Ovary (tissue), 9 donors: ENCODE measurements around the gene SLC6A6. TPM values are rescaled to one million over a fixed set of nuclear protein-coding genes. Genes with fewer than 3 reads are reported as not detected.
A peak's percentile ranks its signal among the peaks of the same experiment; 100 is the strongest.

ENCODE experiments used
- DNase-seq, 5 donors: peaks; one replicate each; pipeline ENCODE4 v3.0.0-alpha.2; 2019 to 2020
- H3K27ac ChIP-seq, 2 donors: fragments of 200-600 bp; one replicate each; pipeline versions ENCODE4 v1.5.1 to v1.8.0; 2019 to 2022
- H3K27me3 ChIP-seq: fragments of 200-600 bp; one replicate; pipeline ENCODE4 v1.8.0; 2022
- H3K36me3 ChIP-seq: fragments of 200-600 bp; sonication (generic); one replicate; pipeline ENCODE4 v1.5.1; 2019
- H3K4me1 ChIP-seq: one replicate; pipeline ENCODE4 v1.8.1; 2013; ENCODE audit warnings: mild to moderate bottlenecking, moderate library complexity; ENCODE audit not compliant: insufficient read depth
- H3K4me3 ChIP-seq: fragments of 200-600 bp; sonication (generic); one replicate; pipeline ENCODE4 v1.5.1; 2017
- H3K9me3 ChIP-seq, 2 donors: fragments of 200-600 bp in 1 of 2; sonication (generic) in 1 of 2; one replicate each; pipeline versions ENCODE4 v1.5.1 to v1.8.1; 2013 to 2019; ENCODE audit warnings: mild to moderate bottlenecking in 1 of 2, moderate library complexity in 1 of 2
- CTCF ChIP-seq, 3 donors: fragments of 450-650 bp in 2 of 3; fragments of 200-600 bp in 1 of 3; IDR thresholded peaks; one replicate each; pipeline versions ENCODE4 v1.5.1 to v1.8.0; 2016 to 2022; ENCODE audit warnings: antibody characterized with exemption in 3 of 3, mild to moderate bottlenecking in 1 of 3
- EP300 ChIP-seq: sonication (generic); formaldehyde crosslinking; IDR thresholded peaks from one replicate; pipeline ENCODE4 v1.6.1; 2017; ENCODE audit warnings: antibody characterized with exemption
- POLR2A ChIP-seq: fragments of 450-650 bp; IDR thresholded peaks from one replicate; pipeline ENCODE4 v1.6.1; 2017; ENCODE audit warnings: antibody characterized with exemption, mild to moderate bottlenecking, moderate library complexity
- WGBS, 3 donors: extraction: QIAGEN DNeasy Blood & Tissue Kit in 1 of 3; methylation state at CpG; one replicate each; pipeline versions ENCODE4 v1.1.5 to v1.1.7; 2013 to 2017; 5-methylcytosine and 5-hydroxymethylcytosine counted together
- intact Hi-C, 4 donors: fragments of 100-400 bp; cut with DNase I; formaldehyde crosslinking; loops; one replicate each; pipeline versions ENCODE4 v1.11.0 to v1.15.1; 2022 to 2023
- polyA plus RNA-seq, 2 donors: library from polyadenylated mRNA; stranded (reverse); fragments of 200-250 nt in 1 of 2; fragments of 350-450 nt in 1 of 2; fragmentation: Illumina TruSeq in 1 of 2; extraction: RNeasy Lipid Tissue Mini Kit (QIAGEN cat#74804) in 1 of 2; gene quantifications; one replicate each; pipeline ENCODE4 v1.2.3, GENCODE V29; 2013 to 2014
- total RNA-seq, 7 donors: library from RNA; depleted of rRNA in 2 of 7; stranded (reverse); fragments of >200 nt in 2 of 7; fragmentation: NEBNext Ultra II Directional in 3 of 7; extraction: Animal tissue kit (Norgen Biotek cat#: 25700) in 3 of 7; gene quantifications; one replicate each; pipeline versions ENCODE4 v1.1.0 to v1.2.4, GENCODE V29; 2016 to 2023
- donor health status: DM: no; HTN: no; CAD: no; lungs with moderate emphysema.
- donor health status: DM: no; HTN: no; CAD: no.
- donor health status: Bipolar disorder and iron deficiency.
- donor health status: DM: yes; HTN: yes; CAD: no.
- donor health status: DM: no; HTN: no; CAD: no.
- donor health status: DM: yes; HTN: yes; CAD: no.

Gene SLC6A6
- total and polyA plus RNA-seq, 9 donors: 32.5 to 141 (median 80.5) TPM

- no peaks in the 10 kb centered on the region for H3K36me3 ChIP-seq
- H3K9me3 ChIP-seq: no peaks in the 10 kb centered on the region
- no peaks in the 10 kb centered on the region for H3K27me3 ChIP-seq
- H3K4me3 ChIP-seq: no peak overlapping the region
- 76 to 82% (median 76%) methylated on average over 11 of the region's 11 CpGs for WGBS, 3 donors
- peaks cover 22% of the 10 kb centered on the region for H3K4me1 ChIP-seq
- DNase-seq: no peak
- TF ChIP-seq CTCF (IDR thresholded peaks at IDR 0.05): no peak
- no peak for TF ChIP-seq EP300
- TF ChIP-seq POLR2A: no peak
- peak overlapping the region in 1 of 2 donors; percentile 92 for H3K27ac ChIP-seq
- intact Hi-C loops: loop anchor here in 3 of 4 donors (5.0 to 10.0 kb wide), 3 partner anchors 54 to 164 kb away; partner anchors contain the start of gene SLC6A6 (in 2 of the 3)
Measured at GRCh38 chr3:14458434-14459275, 56.2 kb downstream of the SLC6A6 start.

GRCh38 chr3:14459384-14459783, 57.0 kb downstream of the SLC6A6 start:
- H3K4me1 ChIP-seq: peaks cover 15% of the 10 kb centered on the region
- no peak for DNase-seq
- no peak for TF ChIP-seq POLR2A
- TF ChIP-seq CTCF (IDR thresholded peaks at IDR 0.05): no peak
- no peak for TF ChIP-seq EP300
- no peak overlapping the region for H3K4me3 ChIP-seq
- intact Hi-C loops: loop anchor here in 3 of 4 donors (5.0 to 10.0 kb wide), 3 partner anchors 55 to 165 kb away; partner anchors contain the start of gene SLC6A6 (in 2 of the 3)
- H3K27ac ChIP-seq: peak overlapping the region in 1 of 2 donors; percentile 92
- 91 to 97% (median 91%) methylated on average over 5 of the region's 5 CpGs for WGBS, 3 donors
- H3K9me3 ChIP-seq: no peaks in the 10 kb centered on the region
- no peaks in the 10 kb centered on the region for H3K36me3 ChIP-seq
- H3K27me3 ChIP-seq: no peaks in the 10 kb centered on the region

- Histone ChIP-seq H3K4me1 (peaks cover 15% of the 10 kb centered on the region), H3K9me3 (no peaks in the 10 kb centered on the region), H3K27ac (peak overlapping the region in 1 of 2 donors; percentile 68), H3K36me3 (no peaks in the 10 kb centered on the region), H3K27me3 (no peaks in the 10 kb centered on the region), H3K4me3 (no peak overlapping the region)
- DNase-seq: no peak
- intact Hi-C loops: loop anchor here (5.0 to 10.0 kb wide), 4 partner anchors 55 to 257 kb away; partner anchors contain the start of gene SLC6A6 (in 3 of the 4)
- TF ChIP-seq EP300: no peak
- no peak for TF ChIP-seq CTCF (IDR thresholded peaks at IDR 0.05)
- no peak for TF ChIP-seq POLR2A
- 65 to 70% (median 69%) methylated on average over 3 of the region's 3 CpGs for WGBS, 3 donors
Measured at GRCh38 chr3:14459787-14460186, 57.4 kb downstream of the SLC6A6 start.

GRCh38 chr3:14460342-14461005, 58.1 kb downstream of the SLC6A6 start:
- peak overlapping the region in 1 of 2 donors; percentile 68 for H3K27ac ChIP-seq

More at GRCh38 chr3:14460342-14461005, 58.1 kb downstream of the SLC6A6 start:
- Histone ChIP-seq H3K27me3 (no peaks in the 10 kb centered on the region), H3K4me1 (peaks cover 13% of the 10 kb centered on the region), H3K4me3 (no peak overlapping the region), H3K9me3 (no peaks in the 10 kb centered on the region), H3K36me3 (no peaks in the 10 kb centered on the region)
- WGBS, 3 donors: 7 to 12% (median 9%) methylated on average over 9 of the region's 9 CpGs
- intact Hi-C loops: loop anchor here in 2 of 4 donors (5.0 kb wide), 2 partner anchors 58 to 258 kb away; partner anchors contain the start of gene SLC6A6 (in 1 of the 2)
- peak; percentile 82 to 92 (median 87) for DNase-seq
- TF ChIP-seq CTCF (IDR thresholded peaks at IDR 0.05) (no peak), POLR2A (no peak), EP300 (no peak)
